CD4-positive, alpha-beta T cell (primary cell): ENCODE results near the gene LTB4R. TPM values are rescaled to one million over a fixed set of nuclear protein-coding genes. Genes with fewer than 3 reads are reported as not detected.

Experiments used
- ATAC-seq: fragments of 200-7000 bp; cut with Tn5 transposase; one replicate; pipeline ENCODE4 v1.10.0; 2022; ENCODE audit warnings: mild to moderate bottlenecking; ENCODE audit not compliant: poor library complexity
- CTCF ChIA-PET: fragments of 350-600 bp; sonication (Branson Sonifier 250); formaldehyde crosslinking; loops from one replicate; lab custom pipeline; 2021; ENCODE audit warnings: antibody characterized with exemption, inconsistent platforms; lab: Charles Lee
- POLR2A ChIA-PET: fragments of 350-600 bp; sonication (Branson Sonifier 250); formaldehyde crosslinking; loops from one replicate; lab custom pipeline; 2021; ENCODE audit warnings: antibody characterized with exemption, inconsistent platforms; lab: Charles Lee
- DNase-seq, 14 experiments: peaks; one replicate each; pipeline ENCODE4 v3.0.0-alpha.2; 2013 to 2020; ENCODE audit warnings: mixed read lengths in 2 of 14
- H3K27ac ChIP-seq, 2 donors: one replicate each; pipeline versions ENCODE4 v1.5.1 to v1.7.0; 2013; ENCODE audit warnings: low read length in 2 of 2, low read depth in 1 of 2, mild to moderate bottlenecking in 1 of 2
- H3K27me3 ChIP-seq, 2 experiments: 1 replicate in 1 of 2; 2 replicates in 1 of 2; pipeline versions ENCODE4 v1.6.1 to v1.7.0; 2013; ENCODE audit warnings: low read length in 2 of 2, control low read depth in 1 of 2, mild to moderate bottlenecking in 1 of 2, moderate library complexity in 1 of 2; ENCODE audit not compliant: insufficient read depth in 2 of 2, control insufficient read depth in 1 of 2
- H3K36me3 ChIP-seq: one replicate; pipeline ENCODE4 v1.6.1; 2013; ENCODE audit warnings: low read length, control low read depth; ENCODE audit not compliant: insufficient read depth
- H3K4me1 ChIP-seq: one replicate; pipeline ENCODE4 v1.6.1; 2013; ENCODE audit warnings: low read length, control low read depth; ENCODE audit not compliant: insufficient read depth
- H3K4me3 ChIP-seq: one replicate; pipeline ENCODE4 v1.5.1; 2013; ENCODE audit warnings: mild to moderate bottlenecking, low read length, moderate library complexity
- H3K9me3 ChIP-seq, 2 experiments: 1 replicate in 1 of 2; 2 replicates in 1 of 2; pipeline versions ENCODE4 v1.6.1 to v1.7.0; 2013; ENCODE audit warnings: low read length in 2 of 2, mild to moderate bottlenecking in 2 of 2, control low read depth in 1 of 2, moderate library complexity in 1 of 2; ENCODE audit not compliant: control insufficient read depth in 1 of 2, insufficient read depth in 1 of 2
- H3K27ac Mint-ChIP-seq: one replicate; pipeline ENCODE4 v1.8.0; 2020; ENCODE audit warnings: mixed read lengths
- H3K27me3 Mint-ChIP-seq: one replicate; pipeline ENCODE4 v1.8.0; 2021; ENCODE audit warnings: mixed read lengths
- H3K36me3 Mint-ChIP-seq: one replicate; pipeline ENCODE4 v1.8.0; 2021; ENCODE audit warnings: low read depth, mixed read lengths
- H3K4me1 Mint-ChIP-seq: one replicate; pipeline ENCODE4 v1.8.0; 2021; ENCODE audit warnings: low read depth, mixed read lengths
- H3K4me3 Mint-ChIP-seq: one replicate; pipeline ENCODE4 v1.8.0; 2020; ENCODE audit warnings: mild to moderate bottlenecking, mixed read lengths
- H3K9me3 Mint-ChIP-seq: one replicate; pipeline ENCODE4 v1.8.0; 2020; ENCODE audit warnings: mixed read lengths
- CTCF ChIP-seq: fragments of 200-600 bp; IDR thresholded peaks from one replicate; pipeline ENCODE4 v1.8.0; 2022; ENCODE audit warnings: antibody characterized with exemption, mild to moderate bottlenecking
- intact Hi-C, 2 experiments: fragments of 100-400 bp; cut with DNase I in 1 of 2; cut with micrococcal nuclease in 1 of 2; formaldehyde crosslinking; loops; one replicate each; pipeline versions ENCODE4 v1.15.1 to v1.9.0; 2023 to 2025; cut with DNase I, micrococcal nuclease
- total RNA-seq, 174 experiments: library from RNA in 2 of 174; stranded (reverse) in 2 of 174; gene quantifications; one replicate each; pipeline ENCODE4 v1.2.3 and lab custom pipeline; 2021 to 2026

LTB4R gene
- total RNA-seq, 2 experiments from 2014 or later = 15.6 to 18.3 TPM

DNA sequence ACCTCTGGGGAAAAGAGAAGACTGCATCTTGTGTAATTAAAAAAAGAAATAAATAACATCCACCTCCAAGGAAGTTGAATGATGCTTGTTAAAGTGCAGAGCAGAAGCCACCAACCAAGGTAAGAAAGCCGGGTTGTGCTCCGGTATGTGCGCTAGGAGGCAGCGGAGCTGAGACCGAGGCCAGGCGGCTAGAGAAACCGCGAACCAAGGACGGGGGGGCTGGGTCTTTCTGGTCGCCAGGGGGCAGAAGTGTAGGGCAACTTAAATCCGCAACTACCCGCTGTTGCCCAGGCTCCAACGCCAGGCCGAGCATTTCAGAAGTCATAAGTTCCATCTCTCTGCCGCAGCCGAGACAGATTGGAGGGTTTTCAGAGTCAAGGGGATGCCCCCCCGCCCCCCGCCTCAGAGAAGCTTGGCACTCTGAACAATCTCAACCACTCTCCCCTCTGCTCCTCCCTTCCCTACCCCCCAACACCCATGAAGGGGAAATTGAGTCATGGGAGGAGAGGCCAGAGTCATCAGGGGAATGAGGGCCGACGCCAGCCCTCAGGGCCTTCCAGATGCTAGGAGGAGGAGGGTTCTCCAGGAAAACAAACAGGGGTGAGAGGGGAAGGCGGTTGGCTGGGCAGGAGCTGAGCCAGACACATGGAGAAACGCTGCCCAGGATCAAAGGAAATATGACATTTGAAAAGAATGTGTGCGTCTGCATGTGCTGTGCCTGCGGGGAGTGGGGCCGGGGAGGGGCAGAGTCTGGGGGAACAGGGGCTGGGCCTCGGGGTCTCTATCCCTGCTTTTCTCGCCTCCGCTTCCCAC is 54.5 kb downstream of the LTB4R start:
- Histone ChIP-seq H3K4me1 (peaks cover 39% of the 10 kb centered on the region), H3K4me3 (peak overlapping the region; percentile 31), H3K27me3 (peaks cover 50 to 67% of the 10 kb centered on the region in 2 experiments), H3K9me3 (peaks cover 0 to 22% of the 10 kb centered on the region in 2 experiments), H3K36me3 (no peaks in the 10 kb centered on the region), H3K27ac (no peak overlapping the region)
- no peaks in the 10 kb centered on the region for H3K36me3 Mint-ChIP-seq
- intact Hi-C loops = loop anchor here (1.0 to 2.0 kb wide), 2 partner anchors 67 to 70 kb away; no protein-coding TSS in a partner anchor
- DNase-seq (peak in 13 of 14 experiments; percentile 29 to 84 (median 55)), ATAC-seq (peak; percentile 57)
- TF ChIP-seq CTCF = peak; percentile 36
- H3K4me3 Mint-ChIP-seq = peak overlapping the region; percentile 63
- H3K27ac Mint-ChIP-seq = no peak overlapping the region
- no peaks in the 10 kb centered on the region for H3K9me3 Mint-ChIP-seq
- CTCF ChIA-PET = interaction anchor here (0.6 to 2.1 kb wide), 9 partner anchors 21 to 71 kb away, joined by 3 to 25 read pairs (median 3); partner anchors contain the start of genes CBLN3, KHNYN and RIPK3
- peaks cover 30% of the 10 kb centered on the region for H3K4me1 Mint-ChIP-seq
- POLR2A ChIA-PET = interaction anchor here (0.6 to 2.0 kb wide), 4 partner anchors 17 to 71 kb away, joined by 3 to 14 read pairs (median 5); partner anchors contain the start of genes CBLN3 and KHNYN
- peaks cover 65% of the 10 kb centered on the region for H3K27me3 Mint-ChIP-seq

- H3K36me3 Mint-ChIP-seq = no peaks in the 10 kb centered on the region
- ATAC-seq = no peak
- intact Hi-C loops = loop anchor here in 1 of 2 experiments (2.0 kb wide), 1 partner anchor 66 kb away; no protein-coding TSS in a partner anchor
- no peaks in the 10 kb centered on the region for H3K36me3 ChIP-seq
- H3K27me3 Mint-ChIP-seq = peaks cover 67% of the 10 kb centered on the region
- H3K27me3 ChIP-seq = peaks cover 49 to 67% of the 10 kb centered on the region in 2 experiments
- H3K27ac ChIP-seq = no peak overlapping the region
- peaks cover 39% of the 10 kb centered on the region for H3K4me1 ChIP-seq
- H3K9me3 ChIP-seq = peaks cover 0 to 22% of the 10 kb centered on the region in 2 experiments
- H3K4me3 ChIP-seq = peak overlapping the region; percentile 31
- CTCF ChIA-PET = interaction anchor here (0.6 to 2.1 kb wide), 8 partner anchors 21 to 70 kb away, joined by 3 to 25 read pairs (median 3); partner anchors contain the start of genes CBLN3 and KHNYN
- peaks cover 30% of the 10 kb centered on the region for H3K4me1 Mint-ChIP-seq
- no peaks in the 10 kb centered on the region for H3K9me3 Mint-ChIP-seq
- H3K4me3 Mint-ChIP-seq = no peak overlapping the region
- no peak overlapping the region for H3K27ac Mint-ChIP-seq
- TF ChIP-seq CTCF = no peak
- DNase-seq = peak in 1 of 14 experiments; percentile 34
- POLR2A ChIA-PET = interaction anchor here (0.6 to 2.0 kb wide), 3 partner anchors 17 to 70 kb away, joined by 3 to 14 read pairs (median 7); partner anchors contain the start of genes CBLN3 and KHNYN
Observed at GRCh38 chr14:24366413-24366720, 55.1 kb downstream of the LTB4R start.

DNA sequence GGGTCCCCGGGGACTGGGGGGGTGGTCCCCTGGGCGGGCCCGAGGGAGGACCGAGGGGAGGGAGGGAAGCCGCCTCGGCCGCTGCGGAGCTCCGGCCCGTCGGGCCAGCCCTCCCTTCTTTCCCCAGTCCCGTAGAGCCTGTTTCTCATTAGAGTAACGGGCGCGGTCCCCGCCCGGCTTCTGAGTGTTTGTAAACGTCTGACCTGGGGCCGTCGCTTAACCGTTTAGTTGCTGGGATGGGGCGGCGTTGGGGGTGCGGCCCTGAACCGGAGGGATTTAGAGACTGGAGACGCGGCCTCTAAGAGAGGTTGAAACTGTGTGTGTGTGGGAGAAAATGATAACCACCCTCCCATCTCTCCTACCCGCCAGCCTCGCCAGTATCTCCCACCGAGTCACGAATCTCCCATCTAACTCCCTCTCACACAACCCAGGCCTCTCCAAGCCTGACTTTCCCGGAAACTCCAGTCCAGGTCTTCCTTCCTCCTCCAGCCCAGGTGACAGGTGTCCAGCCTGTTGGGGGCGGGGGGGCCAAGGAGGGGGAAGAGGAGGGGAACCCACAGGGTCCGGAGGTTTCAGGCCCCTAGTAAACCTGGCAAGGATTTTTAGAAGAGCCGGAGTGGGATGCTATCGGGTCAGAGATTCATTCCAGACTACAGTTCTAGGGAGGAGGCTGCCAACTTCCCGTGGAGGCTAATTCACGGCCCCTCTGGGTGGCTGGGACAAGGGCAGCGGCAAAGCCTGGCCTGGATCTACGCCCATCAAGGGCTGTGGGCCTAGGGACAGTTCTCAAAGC is 55.6 kb downstream of the LTB4R start:
- Mint-ChIP-seq H3K9me3 (no peaks in the 10 kb centered on the region), H3K27me3 (peaks cover 65% of the 10 kb centered on the region), H3K36me3 (no peaks in the 10 kb centered on the region), H3K4me1 (peaks cover 30% of the 10 kb centered on the region), H3K4me3 (peak overlapping the region; percentile 76), H3K27ac (no peak overlapping the region)
- H3K27ac ChIP-seq = no peak overlapping the region
- ChIA-PET CTCF (interaction anchor here (1.6 to 2.1 kb wide), 2 partner anchors 65 to 70 kb away, joined by 22 to 25 read pairs; no protein-coding TSS in a partner anchor), POLR2A (interaction anchor here (1.2 to 2.0 kb wide), 2 partner anchors 64 to 70 kb away, joined by 7 to 14 read pairs; partner anchors contain the start of genes CBLN3 and KHNYN)
- peaks cover 39% of the 10 kb centered on the region for H3K4me1 ChIP-seq
- peaks cover 49 to 67% of the 10 kb centered on the region in 2 experiments for H3K27me3 ChIP-seq
- H3K36me3 ChIP-seq = no peaks in the 10 kb centered on the region
- peak overlapping the region; percentile 31 for H3K4me3 ChIP-seq
- ATAC-seq = peak; percentile 38
- peak in 4 of 14 experiments; percentile 5 to 50 (median 16) for DNase-seq
- no peak for TF ChIP-seq CTCF
- H3K9me3 ChIP-seq = peaks cover 0 to 22% of the 10 kb centered on the region in 2 experiments
- intact Hi-C loops = loop anchor here in 1 of 2 experiments (2.0 kb wide), 1 partner anchor 66 kb away; no protein-coding TSS in a partner anchor
